ENCODE measurements around the gene UBE2E2.

DNA sequence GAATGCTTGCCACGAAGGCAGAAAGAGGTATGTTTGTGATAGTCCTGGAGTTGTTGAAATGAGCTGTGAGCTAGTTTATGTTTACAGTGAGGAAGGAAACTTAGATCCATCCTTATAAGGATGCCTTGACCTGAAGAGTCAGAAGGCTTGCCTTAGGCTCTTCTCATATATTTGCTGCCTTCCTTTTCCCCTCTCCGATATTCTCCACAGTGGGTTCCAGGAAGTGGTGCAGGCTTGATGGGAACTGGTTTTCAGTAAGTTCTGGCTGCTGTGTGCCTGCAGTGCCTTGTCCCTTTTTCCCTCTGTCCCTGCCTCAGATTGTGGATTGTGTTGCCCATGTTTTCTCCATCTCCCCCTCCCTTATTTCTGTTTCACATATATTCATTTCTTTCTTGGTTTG, 315.3 kb downstream of the UBE2E2 start:
- no peak for TF ChIP-seq CTCF (conservative IDR thresholded peaks at IDR 0.05 in 1 of 2, IDR thresholded peaks at IDR 0.05 in 1 of 2; ENCODE audit: extremely low read depth in 1 of 2, insufficient read depth in 1 of 2, low read depth in 1 of 2, low read length in 2 of 2)
- TF ChIP-seq EZH2 (IDR thresholded peaks at IDR 0.05; ENCODE audit: borderline replicate concordance, low read length) = no peak
